Activated CD4-positive, alpha-beta T cell treated with anti-CD3 and anti-CD28 coated beads for 36 hours (primary cell): ENCODE results near the gene ARL14EP. TPM values are rescaled to one million over a fixed set of nuclear protein-coding genes. Genes with fewer than 3 reads are reported as not detected.

ENCODE experiments used
- ATAC-seq: fragments of 200-7000 bp; cut with Tn5 transposase; one replicate; pipeline ENCODE4 v1.10.0; 2021; ENCODE audit warnings: mild to moderate bottlenecking, moderate library complexity
- CTCF ChIA-PET: fragments of 350-600 bp; sonication (Branson Sonifier 250); formaldehyde crosslinking; loops from one replicate; lab custom pipeline; 2021; ENCODE audit warnings: antibody characterized with exemption; lab: Charles Lee
- POLR2A ChIA-PET: fragments of 350-600 bp; sonication (Branson Sonifier 250); formaldehyde crosslinking; loops from one replicate; lab custom pipeline; 2021; ENCODE audit warnings: antibody characterized with exemption, inconsistent platforms; lab: Charles Lee
- DNase-seq: peaks from one replicate; pipeline ENCODE4 v3.0.0-alpha.2; 2020
- H3K27ac Mint-ChIP-seq: one replicate; pipeline ENCODE4 v1.8.0; 2021; ENCODE audit warnings: mixed read lengths
- H3K27me3 Mint-ChIP-seq: one replicate; pipeline ENCODE4 v1.8.0; 2021; ENCODE audit warnings: mixed read lengths
- H3K36me3 Mint-ChIP-seq: one replicate; pipeline ENCODE4 v1.8.0; 2021; ENCODE audit warnings: low read depth, mixed read lengths
- H3K4me1 Mint-ChIP-seq: one replicate; pipeline ENCODE4 v1.8.0; 2021; ENCODE audit warnings: mixed read lengths
- H3K4me3 Mint-ChIP-seq: one replicate; pipeline ENCODE4 v1.8.0; 2021; ENCODE audit warnings: mild to moderate bottlenecking, moderate library complexity, mixed read lengths
- H3K9me3 Mint-ChIP-seq: one replicate; pipeline ENCODE4 v1.8.0; 2021; ENCODE audit warnings: low read depth, mixed read lengths
- intact Hi-C, 2 experiments: fragments of 100-400 bp; cut with DNase I in 1 of 2; cut with micrococcal nuclease in 1 of 2; formaldehyde crosslinking; loops; one replicate each; pipeline versions ENCODE4 v1.14.2 to v1.15.1; 2022 to 2024; cut with DNase I, micrococcal nuclease
- total RNA-seq, 2 experiments: library from RNA; stranded (reverse); gene quantifications; one replicate each; pipeline ENCODE4 v1.2.3, GENCODE V29; 2021

Gene ARL14EP
- total RNA-seq, 2 experiments from 2014 or later = 34.8 to 51.8 TPM

DNA sequence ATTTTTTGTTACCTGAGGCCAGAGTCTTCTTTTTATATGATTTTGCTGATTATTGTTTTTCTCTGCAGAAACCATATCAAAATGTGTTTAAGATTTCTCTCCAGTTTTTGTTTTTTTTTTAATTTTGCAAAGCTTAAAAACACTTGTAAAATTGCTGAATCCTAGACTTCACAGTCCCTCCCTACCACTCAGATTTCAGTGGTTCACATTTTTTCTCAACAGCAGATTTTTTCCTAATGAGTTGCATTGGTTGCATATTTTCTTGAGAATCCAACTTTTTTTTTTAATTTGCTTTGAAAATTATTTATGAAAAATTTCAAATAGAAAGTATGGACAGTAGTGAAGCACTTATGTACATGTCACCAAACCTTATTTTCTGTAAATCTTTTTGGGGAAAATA lies 5.8 kb downstream of the ARL14EP start:
- peak overlapping the region; percentile 69 for H3K27ac Mint-ChIP-seq

DNA sequence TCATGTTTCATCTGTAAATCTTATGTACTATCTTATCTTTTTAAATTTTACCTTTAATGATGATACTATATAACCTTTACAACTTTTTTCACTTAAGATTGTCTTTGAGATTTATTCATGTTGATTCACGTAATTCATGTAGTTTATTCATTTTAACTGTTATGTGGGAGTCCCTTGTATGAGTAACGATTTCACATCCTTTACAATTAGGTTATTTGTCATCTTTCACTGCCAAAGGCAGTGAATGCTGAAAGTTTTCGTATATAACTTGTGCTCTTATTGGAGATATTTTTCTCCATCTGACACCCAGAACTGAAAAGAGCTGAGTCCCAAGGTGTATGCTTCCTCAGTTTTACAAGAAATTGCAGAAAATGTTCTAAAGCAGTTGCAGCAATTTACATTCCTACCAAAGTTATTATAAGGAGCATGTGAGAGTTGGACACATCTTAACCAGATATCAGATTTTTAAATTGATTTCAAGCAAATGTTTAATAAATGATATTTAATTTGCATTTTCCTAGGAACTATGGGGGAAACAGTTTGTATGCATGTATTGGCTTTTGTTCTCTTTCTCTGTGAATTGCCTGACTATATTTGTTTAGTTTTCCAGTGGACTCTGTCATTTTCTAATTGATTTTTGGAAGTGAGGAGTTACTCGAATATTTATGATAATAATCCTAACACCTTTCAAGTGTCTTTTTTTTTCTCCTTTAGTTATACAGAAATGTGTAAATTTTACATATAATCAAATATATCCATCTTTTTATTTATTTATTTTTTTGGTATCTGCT lies 6.4 kb downstream of the ARL14EP start:
- Mint-ChIP-seq H3K4me3 (no peak overlapping the region), H3K27me3 (no peaks in the 10 kb centered on the region), H3K4me1 (peaks cover 59% of the 10 kb centered on the region), H3K27ac (peak overlapping the region; percentile 65), H3K36me3 (peaks cover 42% of the 10 kb centered on the region), H3K9me3 (no peaks in the 10 kb centered on the region)
- POLR2A ChIA-PET = no interaction called here
- intact Hi-C loops = loop anchor here (10.0 kb wide), 3 partner anchors 1035 to 1765 kb away; partner anchors contain the start of genes DCDC1 (in 1 of the 2), DNAJC24 (in 1 of the 2) and RCN1 (in 1 of the 2)
- CTCF ChIA-PET = no interaction called here
- no peak for DNase-seq
- ATAC-seq = peak; percentile 81

More for the DNA sequence above, 5.8 kb downstream of the ARL14EP start:
- DNase-seq (no peak), ATAC-seq (peak; percentile 9)
- intact Hi-C loops = loop anchor here (10.0 kb wide), 3 partner anchors 1036 to 1766 kb away; partner anchors contain the start of genes DCDC1 (in 1 of the 2), DNAJC24 (in 1 of the 2) and RCN1 (in 1 of the 2)
- Mint-ChIP-seq H3K36me3 (peaks cover 40% of the 10 kb centered on the region), H3K4me1 (peaks cover 63% of the 10 kb centered on the region), H3K9me3 (no peaks in the 10 kb centered on the region), H3K4me3 (no peak overlapping the region), H3K27me3 (no peaks in the 10 kb centered on the region)
- POLR2A ChIA-PET = no interaction called here
- CTCF ChIA-PET = no interaction called here

DNA sequence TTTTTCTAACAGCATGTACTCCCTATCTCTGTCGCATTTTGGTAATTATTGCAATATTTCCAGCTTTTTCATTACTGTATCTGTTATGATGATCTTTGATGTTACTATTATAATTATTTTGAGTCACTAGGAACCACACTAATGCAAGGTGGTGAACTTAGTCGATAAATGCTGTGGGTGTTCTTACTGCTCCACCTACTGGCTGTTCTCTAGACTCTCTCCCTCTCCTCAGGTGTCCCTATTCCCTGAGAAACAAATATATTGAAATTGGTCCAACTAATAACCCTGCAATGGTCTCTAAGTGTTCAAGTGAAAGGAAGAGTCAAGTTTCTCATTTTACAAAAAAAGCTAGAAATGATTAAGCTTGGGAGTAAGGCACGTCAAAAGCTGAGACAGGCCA lies 10.5 kb downstream of the ARL14EP start:
- H3K36me3 Mint-ChIP-seq = peaks cover 49% of the 10 kb centered on the region
- CTCF ChIA-PET = interaction anchor here (0.5 to 1.2 kb wide), 4 partner anchors 12 to 573 kb away, joined by 3 to 4 read pairs (median 3); no protein-coding TSS in a partner anchor

DNA sequence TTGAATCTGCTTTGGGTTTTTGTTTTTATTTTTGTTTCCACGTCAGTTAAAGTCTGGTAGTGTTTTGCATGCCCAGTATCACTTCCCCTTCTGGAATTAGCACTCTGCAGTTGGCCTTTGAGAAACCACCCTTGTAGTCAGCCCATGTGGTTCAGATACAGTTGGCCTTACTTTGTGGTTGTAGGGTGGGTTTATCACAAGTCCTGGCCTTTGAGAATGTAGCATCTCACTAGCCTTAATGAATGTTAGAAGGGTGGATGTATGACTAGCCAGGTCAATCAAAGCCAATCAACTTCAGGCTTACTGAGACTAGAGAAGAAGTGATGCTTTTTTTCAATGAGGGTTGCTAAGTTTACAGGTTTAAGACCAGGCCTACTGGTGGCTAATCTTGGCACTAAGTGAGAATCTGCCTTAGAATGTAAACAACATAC lies 19.8 kb downstream of the ARL14EP start:
- intact Hi-C loops = loop anchor here in 1 of 2 experiments (10.0 kb wide), 1 partner anchor 242 kb away; the partner anchor contains the start of gene MPPED2
- Mint-ChIP-seq H3K9me3 (no peaks in the 10 kb centered on the region), H3K27ac (no peak overlapping the region), H3K36me3 (peaks cover 19% of the 10 kb centered on the region), H3K4me1 (no peaks in the 10 kb centered on the region), H3K27me3 (no peaks in the 10 kb centered on the region), H3K4me3 (no peak overlapping the region)
- ATAC-seq (no peak), DNase-seq (no peak)
- ChIA-PET POLR2A (no interaction called here), CTCF (interaction anchor here (0.7 kb wide), 1 partner anchor 217 kb away, joined by 3 read pairs; no protein-coding TSS in a partner anchor)

More for the DNA sequence above, 10.5 kb downstream of the ARL14EP start:
- no peak overlapping the region for H3K4me3 Mint-ChIP-seq
- H3K27me3 Mint-ChIP-seq = no peaks in the 10 kb centered on the region
- H3K9me3 Mint-ChIP-seq = no peaks in the 10 kb centered on the region
- POLR2A ChIA-PET = no interaction called here
- intact Hi-C loops = no loop called here
- peaks cover 25% of the 10 kb centered on the region for H3K4me1 Mint-ChIP-seq
- ATAC-seq (peak; percentile 43), DNase-seq (no peak)
- peak overlapping the region; percentile 29 for H3K27ac Mint-ChIP-seq

DNA sequence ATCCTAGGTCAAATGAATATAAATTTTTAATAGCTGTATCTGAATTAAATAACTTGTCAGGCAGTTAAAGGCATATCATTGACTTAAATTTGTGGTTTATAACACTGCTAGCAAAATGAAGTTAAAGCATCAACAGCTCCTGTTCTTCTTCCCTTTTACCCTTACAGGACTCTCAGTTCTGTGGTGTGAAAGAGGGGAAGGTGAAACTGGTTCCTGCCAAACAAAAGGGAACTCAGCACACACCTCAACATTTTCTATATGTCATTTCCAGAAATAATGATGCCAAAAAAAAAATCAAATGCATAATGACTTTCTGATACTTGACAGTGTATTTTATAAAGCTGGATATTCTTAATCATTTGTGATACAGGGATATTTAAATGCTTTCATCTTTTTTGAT lies 21.2 kb downstream of the ARL14EP start:
- Mint-ChIP-seq H3K4me1 (peaks cover 1% of the 10 kb centered on the region), H3K36me3 (peaks cover 14% of the 10 kb centered on the region), H3K27me3 (no peaks in the 10 kb centered on the region), H3K4me3 (no peak overlapping the region), H3K27ac (no peak overlapping the region), H3K9me3 (no peaks in the 10 kb centered on the region)
- DNase-seq (no peak), ATAC-seq (no peak)
- POLR2A ChIA-PET = no interaction called here
- CTCF ChIA-PET = interaction anchor here (0.5 to 1.6 kb wide), 4 partner anchors 11 to 1754 kb away, joined by 3 read pairs; no protein-coding TSS in a partner anchor
- intact Hi-C loops = loop anchor here in 1 of 2 experiments (10.0 kb wide), 1 partner anchor 241 kb away; the partner anchor contains the start of gene MPPED2

DNA sequence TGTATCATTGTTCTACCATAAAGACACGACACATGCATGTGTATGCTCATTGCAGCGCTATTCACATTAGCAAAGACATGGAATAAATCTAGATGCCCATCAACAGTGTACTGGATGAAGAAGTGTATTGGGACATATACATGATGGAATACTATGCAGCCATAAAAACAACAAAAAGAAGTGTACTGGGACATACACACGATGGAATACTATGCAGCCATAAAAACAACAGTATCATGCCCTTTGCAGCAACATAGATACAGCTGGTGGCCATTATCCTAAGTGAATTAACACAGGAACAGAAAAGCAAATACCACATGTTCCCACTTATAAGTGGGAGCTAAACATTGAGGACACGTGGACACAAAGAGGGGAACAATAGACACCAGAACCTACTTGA lies 22.7 kb downstream of the ARL14EP start:
- H3K36me3 Mint-ChIP-seq = peaks cover 10% of the 10 kb centered on the region
- peaks cover 5% of the 10 kb centered on the region for H3K4me1 Mint-ChIP-seq
- no peaks in the 10 kb centered on the region for H3K9me3 Mint-ChIP-seq
- no peaks in the 10 kb centered on the region for H3K27me3 Mint-ChIP-seq
- intact Hi-C loops = loop anchor here (1.0 to 10.0 kb wide), 4 partner anchors 239 to 573 kb away; partner anchors contain the start of gene MPPED2 (in 1 of the 2)
- H3K4me3 Mint-ChIP-seq = no peak overlapping the region
- POLR2A ChIA-PET = no interaction called here
- DNase-seq (no peak), ATAC-seq (no peak)
- no peak overlapping the region for H3K27ac Mint-ChIP-seq
- CTCF ChIA-PET = interaction anchor here (0.6 to 1.7 kb wide), 6 partner anchors 9 to 198 kb away, joined by 3 to 5 read pairs (median 4); no protein-coding TSS in a partner anchor

DNA sequence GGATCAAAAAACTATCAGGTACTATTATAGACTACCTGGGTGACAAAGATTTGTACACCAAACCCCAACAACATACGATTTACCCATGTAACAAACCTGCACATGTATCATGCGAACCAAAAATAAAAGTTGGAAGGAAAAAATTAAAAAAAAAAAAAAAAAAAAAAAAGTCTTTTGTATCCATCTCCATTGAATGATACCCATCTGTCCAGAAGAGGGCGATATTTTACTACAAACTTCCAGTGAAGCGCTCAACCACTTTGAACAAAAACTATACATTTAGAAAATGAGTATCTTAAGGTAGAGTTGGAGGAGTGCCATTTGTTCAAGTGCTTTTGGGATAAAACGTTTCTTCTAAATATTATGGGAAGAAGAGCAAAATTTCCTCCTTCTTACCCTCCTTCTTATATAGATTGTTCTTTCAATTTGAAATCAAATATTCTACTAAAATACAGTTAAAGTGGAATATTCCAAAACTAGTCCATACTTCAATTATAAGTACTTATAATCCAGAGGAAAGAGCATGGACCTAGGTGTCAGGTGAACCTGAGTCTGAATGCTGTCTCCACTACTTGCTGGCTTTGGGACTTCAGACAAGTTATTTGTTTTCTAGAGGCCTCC lies 23.3 kb downstream of the ARL14EP start:
- CTCF ChIA-PET = interaction anchor here (0.6 to 1.7 kb wide), 5 partner anchors 11 to 580 kb away, joined by 3 to 4 read pairs (median 3); no protein-coding TSS in a partner anchor
- intact Hi-C loops = loop anchor here (1.0 to 10.0 kb wide), 4 partner anchors 239 to 572 kb away; partner anchors contain the start of gene MPPED2 (in 1 of the 2)
- peaks cover 5% of the 10 kb centered on the region for H3K4me1 Mint-ChIP-seq
- H3K36me3 Mint-ChIP-seq = peaks cover 10% of the 10 kb centered on the region
- H3K9me3 Mint-ChIP-seq = no peaks in the 10 kb centered on the region
- H3K4me3 Mint-ChIP-seq = no peak overlapping the region
- DNase-seq (no peak), ATAC-seq (peak; percentile 63)
- no peak overlapping the region for H3K27ac Mint-ChIP-seq
- no peaks in the 10 kb centered on the region for H3K27me3 Mint-ChIP-seq
- POLR2A ChIA-PET = no interaction called here

DNA sequence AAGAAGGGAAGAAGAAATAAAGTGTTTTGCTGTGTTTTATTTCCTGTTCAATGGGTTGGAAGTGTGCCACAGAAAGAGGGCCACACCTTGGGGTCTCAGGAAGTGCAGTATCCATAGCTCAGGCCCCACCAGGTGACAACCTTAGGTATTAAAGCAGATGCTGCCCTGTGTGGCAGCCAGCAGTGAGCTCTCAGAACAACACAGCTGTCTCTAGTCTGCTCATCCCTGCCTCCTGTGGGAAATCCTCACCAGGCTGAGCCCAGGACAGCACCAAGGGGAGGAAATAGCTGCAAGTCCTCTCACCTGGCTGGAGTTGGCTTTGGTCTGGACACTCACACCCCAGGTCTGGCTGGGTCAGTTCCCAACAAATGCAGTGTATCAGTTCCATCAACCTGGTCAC lies 25.1 kb downstream of the ARL14EP start:
- Mint-ChIP-seq H3K36me3 (peaks cover 6% of the 10 kb centered on the region), H3K27me3 (peaks cover 5% of the 10 kb centered on the region), H3K9me3 (no peaks in the 10 kb centered on the region), H3K27ac (no peak overlapping the region), H3K4me1 (peaks cover 5% of the 10 kb centered on the region), H3K4me3 (no peak overlapping the region)
- ChIA-PET CTCF (interaction anchor here (1.4 kb wide), 1 partner anchor 570 kb away, joined by 3 read pairs; no protein-coding TSS in a partner anchor), POLR2A (no interaction called here)
- intact Hi-C loops = loop anchor here (5.0 to 10.0 kb wide), 2 partner anchors 237 to 304 kb away; partner anchors contain the start of gene MPPED2 (in 1 of the 2)
- ATAC-seq (no peak), DNase-seq (no peak)

DNA sequence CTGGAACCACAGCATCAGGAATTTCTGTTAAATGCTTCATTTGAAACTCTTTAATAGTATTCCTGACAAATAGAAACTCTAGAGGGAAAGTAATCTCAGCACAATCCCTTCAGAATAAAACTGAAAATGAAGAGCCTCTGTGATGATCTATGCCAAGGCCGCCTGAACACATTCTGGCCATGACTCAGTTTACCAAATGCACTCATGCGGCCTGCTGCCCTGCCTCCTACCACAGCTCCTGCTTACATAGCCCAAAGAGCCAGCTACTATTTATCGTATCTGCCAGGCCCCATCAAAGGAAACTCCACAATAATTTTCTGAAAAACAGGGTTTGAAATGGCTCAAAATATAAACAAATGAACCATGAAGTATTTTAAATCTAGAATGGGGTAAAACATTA lies 27.0 kb downstream of the ARL14EP start:
- ChIA-PET POLR2A (no interaction called here), CTCF (no interaction called here)
- Mint-ChIP-seq H3K36me3 (peaks cover 5% of the 10 kb centered on the region), H3K27ac (no peak overlapping the region), H3K27me3 (peaks cover 5% of the 10 kb centered on the region), H3K9me3 (no peaks in the 10 kb centered on the region), H3K4me1 (peaks cover 5% of the 10 kb centered on the region), H3K4me3 (no peak overlapping the region)
- DNase-seq (no peak), ATAC-seq (no peak)
- intact Hi-C loops = loop anchor here (5.0 to 10.0 kb wide), 2 partner anchors 235 to 302 kb away; partner anchors contain the start of gene MPPED2 (in 1 of the 2)

DNA sequence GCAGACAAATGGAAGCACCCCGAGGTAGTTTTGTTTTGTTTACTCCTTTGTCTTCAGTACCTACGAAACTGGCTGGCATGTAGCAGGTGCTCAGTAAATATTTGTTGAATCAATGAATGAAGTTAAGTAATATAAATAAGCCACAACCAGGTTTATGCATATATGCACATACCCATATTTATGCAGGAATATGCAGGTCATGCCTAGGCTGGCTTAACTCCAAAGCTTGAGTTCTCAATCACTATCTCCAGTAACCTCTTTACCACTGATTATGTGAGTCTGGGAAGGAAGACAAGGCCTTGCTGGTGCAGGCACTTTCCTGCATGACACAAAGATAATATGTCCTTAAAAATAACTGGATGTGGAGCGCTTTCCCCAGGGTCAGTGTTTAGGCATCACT lies 27.5 kb downstream of the ARL14EP start:
- ChIA-PET CTCF (interaction anchor here (1.5 kb wide), 1 partner anchor 8 kb away, joined by 4 read pairs; no protein-coding TSS in a partner anchor), POLR2A (no interaction called here)
- ATAC-seq (no peak), DNase-seq (no peak)
- Mint-ChIP-seq H3K4me3 (no peak overlapping the region), H3K27me3 (peaks cover 5% of the 10 kb centered on the region), H3K4me1 (peaks cover 5% of the 10 kb centered on the region), H3K9me3 (no peaks in the 10 kb centered on the region), H3K27ac (no peak overlapping the region), H3K36me3 (peaks cover 3% of the 10 kb centered on the region)
- intact Hi-C loops = no loop called here

DNA sequence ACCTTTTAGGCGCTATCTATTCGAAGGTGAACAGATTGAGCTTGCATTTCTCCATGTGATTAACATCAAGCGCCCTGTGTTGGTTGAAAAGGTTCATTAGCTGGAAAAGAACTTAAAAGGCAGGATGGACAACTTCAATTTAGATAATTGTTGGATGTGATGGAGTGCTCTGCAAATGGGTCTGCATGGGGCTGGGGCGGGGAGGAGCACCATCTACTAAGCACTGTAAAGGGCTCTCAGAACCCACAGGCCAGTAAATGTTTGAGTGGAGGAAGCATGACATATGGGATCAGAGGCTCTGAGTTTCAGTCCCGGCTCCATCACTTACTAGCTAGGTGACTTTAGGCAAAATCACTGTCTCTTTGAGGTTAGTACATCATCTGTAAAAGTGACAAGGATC lies 28.2 kb downstream of the ARL14EP start:
- peaks cover 5% of the 10 kb centered on the region for H3K27me3 Mint-ChIP-seq
- intact Hi-C loops = no loop called here
- peaks cover 5% of the 10 kb centered on the region for H3K4me1 Mint-ChIP-seq
- ATAC-seq = no peak
- H3K27ac Mint-ChIP-seq = no peak overlapping the region
- no peaks in the 10 kb centered on the region for H3K36me3 Mint-ChIP-seq
- CTCF ChIA-PET = interaction anchor here (1.5 kb wide), 1 partner anchor 9 kb away, joined by 4 read pairs; no protein-coding TSS in a partner anchor
- H3K9me3 Mint-ChIP-seq = no peaks in the 10 kb centered on the region
- H3K4me3 Mint-ChIP-seq = no peak overlapping the region
- POLR2A ChIA-PET = no interaction called here
- no peak for DNase-seq
